IMR-90 (cell line): ENCODE results near the gene SARS2. TPM values are rescaled to one million over a fixed set of nuclear protein-coding genes. Genes with fewer than 3 reads are reported as not detected.

Experiments
- ATAC-seq: fragments of 200-7000 bp; cut with Tn5 transposase; 2 replicates; pipeline ENCODE4 v1.9.1; 2020; ENCODE audit warnings: low read depth, mild to moderate bottlenecking, moderate library complexity
- BruUV-seq: library from RNA; stranded (reverse); fragments of 400-500 nt; replicated peaks from 2 replicates; lab custom pipeline; 2021; lab: Mats Ljungman, UMichigan
- CTCF ChIA-PET: fragments of 300-600 bp; formaldehyde crosslinking; extraction: SDS; loops from one replicate; lab custom pipeline; 2021; ENCODE audit warnings: antibody characterized with exemption; lab: Yijun Ruan, JAX
- POLR2A ChIA-PET: fragments of 300-600 bp; sonication (Branson Sonifier 250); formaldehyde crosslinking; loops from one replicate; lab custom pipeline; 2022; ENCODE audit warnings: antibody characterized with exemption; ENCODE audit not compliant: unreplicated experiment; lab: Charles Lee
- DNase-seq: peaks from one replicate; pipeline ENCODE4 v3.0.0; 2013
- H2AFZ ChIP-seq: replicated peaks from 2 replicates; pipeline ENCODE3; 2013; ENCODE audit warnings: low read length, mild to moderate bottlenecking; ENCODE audit not compliant: poor library complexity
- H2AK5ac ChIP-seq: 2 replicates; pipeline ENCODE4 v1.6.1; 2013; ENCODE audit warnings: low read depth, low read length, inconsistent platforms
- H2AK9ac ChIP-seq: replicated peaks from 2 replicates; pipeline ENCODE3; 2013; ENCODE audit warnings: mild to moderate bottlenecking, low read depth, low read length, moderate library complexity; ENCODE audit not compliant: poor library complexity
- H2BK120ac ChIP-seq: 2 replicates; pipeline ENCODE4 v1.6.1; 2013; ENCODE audit warnings: low read depth, low read length, inconsistent platforms
- H2BK15ac ChIP-seq: 3 replicates; pipeline ENCODE4 v1.6.1; 2013; ENCODE audit warnings: low read depth, low read length, inconsistent platforms
- H2BK20ac ChIP-seq: 2 replicates; pipeline ENCODE4 v1.6.1; 2013; ENCODE audit warnings: low read depth, mild to moderate bottlenecking, inconsistent platforms, low read length, moderate library complexity
- H2BK5ac ChIP-seq: 2 replicates; pipeline ENCODE4 v1.6.1; 2013; ENCODE audit warnings: mild to moderate bottlenecking, low read depth, low read length, inconsistent platforms; ENCODE audit not compliant: poor library complexity, severe bottlenecking
- H3K14ac ChIP-seq: replicated peaks from 2 replicates; pipeline ENCODE4 v1.6.1; 2013; ENCODE audit warnings: low read depth, low read length, inconsistent platforms
- H3K18ac ChIP-seq: 2 replicates; pipeline ENCODE4 v1.6.1; 2013; ENCODE audit warnings: low read depth, low read length, control low read depth
- H3K23ac ChIP-seq: 2 replicates; pipeline ENCODE4 v1.6.1; 2013; ENCODE audit warnings: low read depth, low read length, inconsistent platforms
- H3K27ac ChIP-seq: 2 replicates; pipeline ENCODE4 v1.5.1; 2013; ENCODE audit warnings: mild to moderate bottlenecking, control low read depth, low read length; ENCODE audit not compliant: insufficient read depth
- H3K27me3 ChIP-seq: 2 replicates; pipeline ENCODE4 v1.6.1; 2013; ENCODE audit warnings: low read length; ENCODE audit not compliant: control insufficient read depth, insufficient read depth
- H3K36me3 ChIP-seq: 2 replicates; pipeline ENCODE4 v1.6.1; 2013; ENCODE audit warnings: low read length, mixed read lengths; ENCODE audit not compliant: control insufficient read depth, insufficient read depth
- H3K4ac ChIP-seq: 2 replicates; pipeline ENCODE4 v1.6.1; 2013; ENCODE audit warnings: low read depth, low read length, inconsistent platforms
- H3K4me1 ChIP-seq: 2 replicates; pipeline ENCODE4 v1.6.1; 2013; ENCODE audit warnings: low read length, mixed read lengths; ENCODE audit not compliant: control insufficient read depth, insufficient read depth
- H3K4me2 ChIP-seq: 2 replicates; pipeline ENCODE4 v1.6.1; 2013; ENCODE audit warnings: low read depth, mild to moderate bottlenecking, control low read depth, low read length, moderate library complexity
- H3K4me3 ChIP-seq: 2 replicates; pipeline ENCODE4 v1.5.1; 2013; ENCODE audit warnings: low read depth, mild to moderate bottlenecking, control low read depth, low read length, moderate library complexity; ENCODE audit not compliant: insufficient read depth
- H3K56ac ChIP-seq: 2 replicates; pipeline ENCODE4 v1.6.1; 2013; ENCODE audit warnings: low read length, inconsistent platforms; ENCODE audit not compliant: insufficient read depth; ENCODE audit errors: extremely low read depth
- H3K79me1 ChIP-seq, 2 experiments: 2 replicates each; pipeline ENCODE4 v1.6.1; 2013; ENCODE audit warnings: low read length in 2 of 2, inconsistent platforms in 1 of 2, low read depth in 1 of 2
- H3K9ac ChIP-seq: 2 replicates; pipeline ENCODE4 v1.6.1; 2013; ENCODE audit warnings: low read depth, low read length, control low read depth
- H3K9me1 ChIP-seq: 2 replicates; pipeline ENCODE4 v1.6.1; 2013; ENCODE audit warnings: low read length, inconsistent platforms; ENCODE audit not compliant: insufficient read depth
- H3K9me3 ChIP-seq: 2 replicates; pipeline ENCODE4 v1.6.1; 2013; ENCODE audit warnings: low read length; ENCODE audit not compliant: control insufficient read depth, insufficient read depth
- H4K20me1 ChIP-seq: 2 replicates; pipeline ENCODE4 v1.6.1; 2013; ENCODE audit warnings: low read length, inconsistent platforms; ENCODE audit not compliant: insufficient read depth
- H4K5ac ChIP-seq: 2 replicates; pipeline ENCODE4 v1.6.1; 2013; ENCODE audit warnings: mild to moderate bottlenecking, low read depth, low read length, control low read depth
- H4K8ac ChIP-seq, 2 experiments: 2 replicates each; pipeline ENCODE4 v1.6.1; 2013; ENCODE audit warnings: low read depth in 2 of 2, low read length in 2 of 2, control low read depth in 1 of 2, inconsistent platforms in 1 of 2
- H4K91ac ChIP-seq: 2 replicates; pipeline ENCODE4 v1.6.1; 2013; ENCODE audit warnings: low read depth, low read length, inconsistent platforms; ENCODE audit not compliant: insufficient read depth
- NFE2L2 ChIP-seq: fragments of 150-350 bp; IDR thresholded peaks from 2 replicates; pipeline ENCODE4 v1.6.1; 2016; ENCODE audit warnings: low read depth, mild to moderate bottlenecking, low read length
- POLR2A ChIP-seq: IDR thresholded peaks from 2 replicates; pipeline ENCODE4 v1.6.1; 2012; ENCODE audit warnings: mild to moderate bottlenecking, low read depth, low read length
- RAD21 ChIP-seq: IDR thresholded peaks from 2 replicates; pipeline ENCODE4 v1.6.1; 2012; ENCODE audit warnings: low read length, improper control_type of control experiment
- RFX5 ChIP-seq: IDR thresholded peaks from 2 replicates; pipeline ENCODE4 v1.8.0; 2012; ENCODE audit warnings: low read depth, mild to moderate bottlenecking, low read length, moderate library complexity
- WGBS, 2 experiments: methylation state at CpG; one replicate each; pipeline versions ENCODE4 v1.1.5 to v1.1.7; 2013; ENCODE audit warnings: missing lambda C conversion rate in 2 of 2; ENCODE audit not compliant: insufficient read length in 1 of 2; ENCODE audit errors: extremely low coverage in 2 of 2; 5-methylcytosine and 5-hydroxymethylcytosine counted together
- dilution Hi-C: fragments of 300-500 bp; cut with HindIII; formaldehyde crosslinking; loops from one replicate; pipeline ENCODE4 v1.14.3; 2018; ENCODE audit warnings: low sequenced_read_pairs; ENCODE audit not compliant: unreplicated experiment
- in situ Hi-C: fragments of 300-500 bp; cut with MboI; formaldehyde crosslinking; loops from 3 replicates; pipeline ENCODE4 v1.14.3; 2019; ENCODE audit warnings: low sequenced_read_pairs, inconsistent platforms, mixed read lengths
- intact Hi-C: fragments of 100-400 bp; cut with micrococcal nuclease; formaldehyde crosslinking; loops from 2 replicates; pipeline ENCODE4 v1.10.0; 2022
- polyA plus RNA-seq, 3 experiments: library from polyadenylated mRNA; depleted of rRNA; stranded (reverse); fragments of >200 nt; gene quantifications; 2 replicates each; pipeline ENCODE4 v1.2.3, GENCODE V29; 2012; ENCODE audit warnings: low replicate concordance in 1 of 3
- total RNA-seq: library from RNA; depleted of rRNA; stranded (reverse); fragments of >200 nt; gene quantifications from 2 replicates; pipeline ENCODE4 v1.2.3, GENCODE V29; 2012

The SARS2 gene
- total and polyA plus RNA-seq, 2 of the 4 experiments (the other 2 are of a cell fraction), result 10.8 to 33.4 TPM

GRCh38 chr19:38880882-38881609, 49.5 kb downstream of the SARS2 start:
- TF ChIP-seq RFX5 (no peak), NFE2L2 (no peak), POLR2A (no peak), RAD21 (no peak)
- Histone ChIP-seq H4K20me1 (no peaks in the 10 kb centered on the region; the same call in 1 of the 2 replicates), H2AK9ac (no peak overlapping the region), H3K4ac (no peak overlapping the region), H2BK20ac (no peak overlapping the region), H3K56ac (no peak overlapping the region), H3K9me1 (no peaks in the 10 kb centered on the region), H3K14ac (no peak overlapping the region), H3K79me1 (no peaks in the 10 kb centered on the region), H3K9ac (no peak overlapping the region), H3K27ac (no peak overlapping the region), H3K9me3 (no peaks in the 10 kb centered on the region), H4K91ac (no peak overlapping the region), H3K36me3 (peaks cover 16% of the 10 kb centered on the region), H3K4me1 (no peaks in the 10 kb centered on the region), H2AFZ (no peak overlapping the region), H3K27me3 (no peaks in the 10 kb centered on the region), H4K5ac (no peak overlapping the region), H4K8ac (no peak overlapping the region), H2BK5ac (no peak overlapping the region), H3K4me2 (no peak overlapping the region), H2BK15ac (no peak overlapping the region), H3K18ac (no peak overlapping the region), H2BK120ac (no peak overlapping the region), H3K4me3 (no peak overlapping the region), H3K23ac (no peak overlapping the region), H2AK5ac (no peak overlapping the region)
- no peak for ATAC-seq
- ChIA-PET POLR2A (no interaction called here), CTCF (no interaction called here)
- in situ Hi-C loops (no loop called here), dilution Hi-C loops (no loop called here), intact Hi-C loops (no loop called here)
- no TSS peak for BruUV-seq
- no peak for DNase-seq
- WGBS, 2 experiments, result 92% methylated on average over 2 of the region's 19 CpGs; no CpG with 5 or more reads in 1 of the 2 experiments
